Iris pigment epithelial cell (primary cell): Measurements from ENCODE around the gene FIGN.

ENCODE experiments used
- DNase-seq: peaks from one replicate; pipeline ENCODE4 v3.0.0-alpha.2; 2011; ENCODE audit warnings: low read depth

The FIGN gene

GRCh38 chr2:163664610-163665009, 71.2 kb downstream of the FIGN start:
- DNase-seq, result peak; percentile 96

- DNase-seq, result peak; percentile 77
These were observed 73.5 kb downstream of the FIGN start for GRCh38 chr2:163662141-163662780.

- DNase-seq, result no peak
These were observed 76.6 kb downstream of the FIGN start for GRCh38 chr2:163659224-163659623.

GRCh38 chr2:163658556-163658955, 77.3 kb downstream of the FIGN start:
- peak; percentile 47 for DNase-seq

- peak; percentile 76 for DNase-seq
These were observed 78.5 kb downstream of the FIGN start for GRCh38 chr2:163657281-163657656.

- DNase-seq, result peak; percentile 33
These were observed 79.1 kb downstream of the FIGN start for GRCh38 chr2:163656622-163657280.

- DNase-seq, result peak; percentile 22
These were observed 80.1 kb downstream of the FIGN start for GRCh38 chr2:163655667-163656066.

GRCh38 chr2:163652751-163653150, 83.1 kb downstream of the FIGN start:
- no peak for DNase-seq

- no peak for DNase-seq
These were observed 86.7 kb downstream of the FIGN start for GRCh38 chr2:163649080-163649479.

- DNase-seq, result no peak
These were observed 88.5 kb downstream of the FIGN start for GRCh38 chr2:163647300-163647699.

- no peak for DNase-seq
These were observed 89.1 kb downstream of the FIGN start for GRCh38 chr2:163646687-163647086.

GRCh38 chr2:163644238-163644637, 91.6 kb downstream of the FIGN start:
- no peak for DNase-seq

- no peak for DNase-seq
These were observed 93.8 kb downstream of the FIGN start for GRCh38 chr2:163641986-163642385.

GRCh38 chr2:163640542-163641193, 95.1 kb downstream of the FIGN start:
- DNase-seq, result no peak

- DNase-seq, result no peak
These were observed 97.9 kb downstream of the FIGN start for GRCh38 chr2:163637871-163638270.

GRCh38 chr2:163633291-163633690, 102.5 kb downstream of the FIGN start:
- DNase-seq, result peak; percentile 43

- peak; percentile 61 for DNase-seq
These were observed 105.0 kb downstream of the FIGN start for GRCh38 chr2:163630836-163631235.

GRCh38 chr2:163626639-163627109, 109.1 kb downstream of the FIGN start:
- DNase-seq, result no peak

GRCh38 chr2:163626208-163626607, 109.6 kb downstream of the FIGN start:
- DNase-seq, result no peak

- no peak for DNase-seq
These were observed 110.2 kb downstream of the FIGN start for GRCh38 chr2:163625632-163626031.

GRCh38 chr2:163621445-163622004, 114.3 kb downstream of the FIGN start:
- no peak for DNase-seq

- no peak for DNase-seq
These were observed 118.3 kb downstream of the FIGN start for GRCh38 chr2:163617517-163617916.

GRCh38 chr2:163613266-163613731, 122.5 kb downstream of the FIGN start:
- no peak for DNase-seq
